Measurements from ENCODE around the gene HSD17B3.
"Not testable (repeated sequence)": the region's sequence is repeated elsewhere in the genome, so short reads cannot be mapped to it uniquely, and the experiment has no call there.

Gene HSD17B3

DNA sequence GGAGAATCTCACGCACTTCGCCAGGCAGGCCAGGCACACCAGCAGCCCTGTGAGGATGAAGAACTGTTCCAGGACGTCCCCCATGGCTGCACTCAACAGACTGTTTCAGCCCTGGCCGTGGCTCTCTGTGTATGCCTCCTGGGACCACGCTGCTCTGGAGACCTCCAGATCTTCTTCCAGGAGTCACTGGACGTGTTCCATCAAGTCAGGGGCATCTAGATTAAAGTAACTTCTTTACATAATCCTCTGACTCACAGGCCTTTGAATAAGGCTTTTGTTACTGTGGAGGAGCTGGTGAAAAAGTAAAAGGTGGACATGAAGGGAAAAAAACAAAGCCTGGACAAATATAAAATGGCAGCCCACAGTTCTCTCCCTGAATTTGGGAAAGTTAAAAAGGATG lies at the start of gene HSD17B3:
Gene HSD17B3, minus strand, starts transcription at position 156 of the 400 bp plus-strand sequence. Its CDS starts 72 bp downstream, at position 84.
- no peak for DNase-seq

DNA sequence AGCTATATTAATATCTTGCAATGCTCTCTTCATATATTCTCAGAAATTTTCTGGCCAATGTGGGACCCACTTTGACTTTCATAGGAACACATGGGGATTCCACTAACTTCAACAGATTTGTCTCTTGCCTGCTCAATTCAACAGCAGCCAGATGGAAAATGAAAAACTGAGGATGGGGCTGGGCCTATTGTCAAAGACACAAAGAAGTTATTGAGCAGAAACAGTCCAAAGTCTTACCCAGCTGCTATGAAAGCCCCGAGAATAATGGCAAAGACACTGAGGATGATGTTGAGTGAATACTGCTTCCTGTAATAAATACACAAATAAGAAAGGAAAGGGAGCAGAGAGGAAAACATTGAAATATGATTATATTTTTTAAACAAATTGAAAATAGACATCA lies 48.9 kb upstream of the HSD17B3 start:
- DNase-seq, result no peak

DNA sequence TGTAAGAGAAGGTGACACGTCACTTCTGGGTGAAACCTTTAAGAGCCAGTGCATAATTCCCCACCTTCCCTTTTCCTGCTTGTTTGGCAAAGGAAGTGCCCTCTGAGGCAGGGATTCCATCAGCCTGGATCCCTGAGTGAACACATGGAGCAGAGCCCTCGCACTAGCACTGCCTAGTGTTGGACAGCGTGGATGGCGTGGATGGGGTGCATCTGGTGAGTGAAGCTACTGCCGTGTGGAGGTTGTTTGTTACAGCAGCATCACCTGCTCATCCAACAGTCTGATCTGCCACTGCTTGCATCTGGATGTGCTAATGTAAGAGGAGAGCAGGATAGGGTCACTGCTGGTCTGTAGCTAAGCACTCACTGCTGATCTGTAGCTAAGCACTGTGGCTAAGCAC lies 46.3 kb upstream of the HSD17B3 start:
- DNase-seq, result no peak

DNA sequence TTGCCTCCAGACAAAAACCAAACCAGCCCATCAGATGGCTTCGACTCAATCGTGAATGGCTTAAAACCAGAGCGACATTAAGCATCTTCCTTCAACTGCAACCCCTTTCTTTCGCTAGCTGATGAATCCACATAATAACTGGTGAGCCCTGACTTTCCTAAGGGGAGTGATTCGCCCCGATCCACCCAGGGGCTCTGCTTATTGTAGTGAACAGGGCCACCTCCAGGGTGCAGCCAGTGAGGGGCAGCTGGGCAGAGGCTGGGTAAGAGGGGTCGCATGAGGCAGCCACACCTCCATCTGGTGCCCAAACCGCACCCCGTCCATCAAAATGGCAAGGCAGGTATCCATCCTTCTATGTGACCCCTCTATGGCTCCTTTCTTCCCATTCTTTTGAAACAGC lies 43.6 kb upstream of the HSD17B3 start:
- no peak for DNase-seq

- no peak for DNase-seq
Observed at GRCh38 chr9:96344458-96345180, 42.6 kb upstream of the HSD17B3 start.

GRCh38 chr9:96343515-96344360 lies 41.8 kb upstream of the HSD17B3 start:
- DNase-seq, result no peak

GRCh38 chr9:96342571-96343245 lies 40.7 kb upstream of the HSD17B3 start:
- DNase-seq, result no peak

DNA sequence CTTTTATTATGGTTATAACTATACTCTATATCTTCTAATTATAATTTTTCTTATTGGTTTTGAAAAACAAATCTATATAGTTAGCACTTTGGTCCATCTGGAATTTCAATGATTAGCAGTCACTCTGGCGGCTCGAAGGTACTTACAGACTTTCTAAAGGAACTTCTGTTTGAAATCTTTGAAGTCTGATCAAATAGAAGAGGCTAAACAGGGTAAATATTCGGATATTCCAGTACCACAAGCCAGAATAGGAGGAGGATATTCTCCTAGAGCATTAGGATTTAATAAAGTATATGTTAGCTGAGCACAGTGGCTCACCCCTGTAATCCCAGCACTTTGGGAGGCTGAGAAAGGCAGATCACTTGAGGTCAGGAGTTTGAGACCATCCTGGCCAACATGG lies 38.7 kb upstream of the HSD17B3 start:
- no peak for DNase-seq

DNA sequence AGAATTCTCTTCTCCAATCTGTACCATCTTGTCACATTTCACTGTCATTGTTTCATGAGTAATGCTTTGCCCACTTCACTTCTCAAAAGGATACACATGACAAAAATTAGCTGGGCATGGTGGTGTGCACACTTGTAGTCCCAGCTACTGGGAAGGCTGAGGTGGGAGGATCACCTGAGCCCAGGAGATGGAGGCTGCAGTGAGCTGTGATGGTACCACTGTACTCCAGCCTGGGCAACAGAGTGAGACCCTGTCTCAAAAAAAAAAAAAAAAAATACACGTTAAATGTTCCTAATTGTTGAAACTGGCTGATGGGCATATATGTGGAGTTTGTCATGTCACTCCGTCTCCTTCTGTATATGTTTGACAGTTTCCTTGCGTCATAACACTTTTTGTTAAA lies 36.3 kb upstream of the HSD17B3 start:
- no peak for DNase-seq

GRCh38 chr9:96333958-96334357 lies 32.0 kb upstream of the HSD17B3 start:
- no peak for DNase-seq

DNA sequence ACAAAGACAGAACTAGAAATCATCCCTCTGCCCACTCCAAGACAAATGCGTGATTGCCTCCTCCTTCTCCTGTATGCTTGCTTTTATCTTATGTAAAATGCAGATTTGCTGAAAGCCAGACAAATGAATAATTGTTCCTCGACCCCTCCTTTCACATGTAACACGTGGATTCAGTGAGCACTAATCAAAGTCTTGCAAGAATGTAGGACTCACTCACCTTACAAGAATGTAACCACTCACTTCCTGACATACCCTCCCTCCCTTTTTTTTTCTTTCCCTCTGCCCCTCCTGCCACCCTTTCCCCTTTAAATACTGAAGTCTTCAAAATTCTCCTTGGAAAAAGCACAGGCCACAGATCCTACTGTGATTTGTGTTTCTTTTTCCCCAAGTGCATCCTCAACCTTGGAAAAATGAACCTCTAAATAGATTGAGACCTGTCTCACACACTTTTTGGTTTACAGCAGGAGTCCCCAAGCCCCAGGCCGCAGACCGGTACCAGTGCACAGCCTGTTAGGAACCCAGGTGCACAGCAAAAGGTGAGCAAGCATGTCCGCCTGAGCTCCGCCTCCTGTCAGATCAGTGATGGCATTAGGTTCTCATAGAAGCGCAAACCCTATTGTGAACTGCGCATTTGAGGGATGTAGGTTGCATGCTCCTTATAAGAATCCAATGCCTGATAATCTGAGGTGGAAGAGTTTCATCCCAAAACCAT lies 29.4 kb upstream of the HSD17B3 start:
- no peak for DNase-seq

DNA sequence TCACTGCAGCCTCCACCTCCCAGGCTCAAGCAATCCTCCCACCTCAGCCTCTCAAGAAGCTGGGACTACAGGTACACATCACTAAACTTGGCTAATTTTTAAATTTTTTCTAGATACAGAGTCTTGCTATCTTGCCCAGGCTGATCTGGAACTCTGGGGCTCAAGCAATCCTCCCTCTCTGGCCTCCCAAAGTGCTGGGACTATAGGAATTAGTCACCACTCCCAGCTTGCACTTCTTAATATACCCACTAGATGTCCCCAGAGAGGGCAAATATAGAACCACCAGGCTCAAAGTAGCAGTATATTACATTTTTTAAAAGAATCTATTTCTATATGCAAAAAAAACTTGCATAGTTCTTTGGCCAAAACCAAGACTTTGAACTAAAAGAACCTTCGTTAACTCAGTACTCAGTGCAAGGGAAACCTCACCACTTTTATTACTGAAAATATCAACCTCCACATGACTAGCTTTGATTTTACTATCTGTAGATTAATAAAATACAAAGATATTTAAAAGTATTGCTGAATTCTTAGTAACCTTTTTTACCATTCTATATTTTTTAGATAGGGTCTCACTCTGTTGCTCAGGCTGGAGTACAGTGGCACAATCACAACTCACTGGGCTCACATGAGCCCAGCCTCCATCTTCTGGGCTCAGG lies 25.8 kb upstream of the HSD17B3 start:
- peak in 1 of 2 experiments; percentile 9 for DNase-seq

DNA sequence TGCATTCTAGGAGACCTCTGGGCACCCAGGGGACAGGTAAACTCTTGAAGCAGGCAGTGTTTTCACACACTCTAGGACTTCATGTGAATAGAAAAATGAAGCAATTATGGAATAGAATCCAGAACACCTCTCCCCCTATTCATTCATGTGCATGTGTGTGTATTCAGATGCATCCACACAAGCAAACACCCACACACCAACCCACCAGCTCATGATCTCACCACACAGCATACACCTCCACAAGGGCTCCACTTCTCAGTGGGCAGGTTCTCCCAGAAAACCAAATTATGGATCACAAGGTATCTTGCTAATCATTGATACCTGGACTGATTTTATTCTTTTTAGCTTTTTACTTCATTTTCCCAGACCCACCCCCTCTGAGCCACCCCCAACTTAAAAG lies 21.2 kb upstream of the HSD17B3 start:
- no peak for DNase-seq

DNA sequence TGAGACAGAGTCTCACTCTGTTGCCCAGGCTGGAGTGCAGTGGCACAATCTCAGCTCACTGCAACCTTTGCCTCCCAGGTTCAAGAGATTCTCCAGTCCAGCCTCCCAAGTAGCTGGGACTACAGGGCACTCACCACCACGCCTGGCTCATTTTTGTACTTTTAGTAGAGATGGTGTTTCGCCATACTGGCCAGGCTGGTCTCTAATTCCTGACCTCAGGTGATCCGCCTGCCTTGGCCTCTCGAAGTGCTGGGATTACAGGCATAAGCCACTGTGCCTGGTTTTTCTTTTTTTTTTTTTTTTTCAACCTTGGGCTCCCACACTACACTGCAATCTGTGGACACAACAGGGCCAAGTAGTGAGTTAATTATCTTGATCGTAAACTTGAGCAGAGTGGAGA lies 20.8 kb upstream of the HSD17B3 start:
- DNase-seq, result not testable (repeated sequence)

DNA sequence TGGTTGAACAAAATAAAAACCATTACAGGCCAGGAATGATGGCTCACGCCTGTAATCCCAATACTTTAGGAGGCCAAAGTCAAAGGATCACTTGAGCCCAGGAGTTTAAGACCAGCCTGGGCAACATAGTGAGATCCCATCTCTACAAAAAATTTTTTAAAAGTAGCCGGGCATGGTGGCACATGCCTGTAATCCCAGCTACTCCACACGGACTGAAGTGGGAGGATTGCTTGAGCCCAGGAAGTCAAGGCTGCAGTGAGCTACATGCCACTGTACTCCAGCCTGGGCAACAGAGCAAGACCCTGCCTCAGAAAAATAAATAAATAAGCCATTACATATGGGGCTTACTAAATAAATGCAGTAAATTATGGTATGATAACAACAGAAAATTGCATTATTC lies 20.2 kb upstream of the HSD17B3 start:
- DNase-seq, result not testable (repeated sequence)

DNA sequence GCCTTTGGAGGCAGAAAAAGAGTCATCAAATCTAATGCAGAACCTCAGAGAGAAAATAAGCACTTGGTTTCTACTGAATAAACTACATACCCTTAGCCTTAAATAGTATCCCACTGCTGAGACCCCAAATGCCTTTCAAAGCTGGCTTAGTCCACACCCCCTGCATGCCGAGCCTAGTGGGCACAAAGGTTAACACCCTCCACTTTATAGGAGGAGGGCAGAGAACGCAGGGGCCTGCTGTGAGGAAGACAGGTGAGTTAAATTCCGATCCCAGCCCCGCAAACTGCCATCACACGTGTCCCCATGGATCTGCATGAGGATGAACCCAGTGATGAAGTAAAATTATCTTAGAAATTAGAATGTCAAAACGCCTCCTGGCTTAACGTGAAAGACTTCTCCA lies 19.5 kb upstream of the HSD17B3 start:
- DNase-seq, result no peak

GRCh38 chr9:96320749-96321280 lies 18.8 kb upstream of the HSD17B3 start:
- no peak for DNase-seq

- no peak for DNase-seq
Observed at GRCh38 chr9:96318921-96319565, 17.1 kb upstream of the HSD17B3 start.

- peak; percentile 6 to 13 for DNase-seq
Observed at GRCh38 chr9:96317335-96317980, 15.5 kb upstream of the HSD17B3 start.

DNA sequence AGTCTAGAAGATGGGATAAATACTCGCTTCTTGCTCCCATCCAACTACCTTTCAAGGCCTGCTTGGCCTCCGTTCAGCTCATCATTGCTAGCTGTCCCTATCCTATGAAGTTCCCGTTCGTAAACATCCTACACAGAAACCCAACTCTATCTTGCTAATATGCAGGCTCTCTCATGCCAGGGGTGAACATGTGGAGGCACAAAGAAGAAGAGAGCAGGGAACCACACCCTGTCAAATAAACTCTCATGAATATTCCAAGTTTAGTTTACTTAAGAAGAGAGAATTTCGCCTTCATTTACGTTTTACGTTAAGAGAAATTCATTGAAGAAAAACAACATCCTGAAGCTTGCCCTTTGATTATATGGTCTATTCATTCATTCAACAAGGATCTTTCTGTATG lies 7.9 kb upstream of the HSD17B3 start:
- DNase-seq, result no peak

DNA sequence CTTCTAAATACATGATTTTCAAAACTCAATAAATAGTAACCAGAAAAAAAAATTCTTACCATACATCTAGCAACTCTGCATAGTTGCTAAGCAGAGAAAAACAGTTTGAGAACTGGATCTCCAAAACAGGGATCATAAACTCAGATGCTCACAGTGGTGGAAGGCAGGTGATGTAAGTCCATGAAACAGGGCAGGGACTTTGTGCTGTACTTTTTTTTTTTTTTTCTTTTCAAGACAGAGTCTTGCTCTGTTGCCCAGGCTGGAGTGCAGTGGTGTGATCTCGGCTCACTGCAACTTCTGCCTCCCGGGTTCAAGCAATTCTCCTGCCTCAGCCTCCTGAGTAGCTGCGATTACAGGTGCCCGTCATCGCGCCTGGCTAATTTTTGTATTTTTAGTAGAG lies 5.0 kb upstream of the HSD17B3 start:
- not testable (repeated sequence) for DNase-seq
